ENCODE results near the gene E4F1.

E4F1 gene

DNA sequence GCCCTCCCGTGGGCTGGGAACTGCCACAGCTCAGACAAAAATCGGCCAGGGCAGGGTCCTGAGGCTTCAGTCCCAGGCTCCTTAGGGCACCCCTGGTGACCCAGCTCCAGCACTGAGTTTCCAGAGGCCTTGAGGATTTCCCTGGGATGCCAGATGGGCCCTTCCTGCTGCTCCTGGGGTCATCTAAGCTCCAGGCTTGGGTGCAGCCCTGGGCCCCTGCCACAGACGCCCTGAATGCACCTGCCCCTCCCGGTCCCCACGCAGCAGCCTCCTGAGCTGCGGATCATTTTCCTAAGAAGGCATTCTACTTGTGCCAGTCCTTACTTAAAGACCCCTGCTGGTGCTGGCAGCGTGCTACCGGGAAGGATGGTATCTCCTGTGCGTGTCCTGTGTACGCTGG lies 50.5 kb downstream of the E4F1 start:
- no peak for DNase-seq (ENCODE audit: low read depth in 2 of 2)

DNA sequence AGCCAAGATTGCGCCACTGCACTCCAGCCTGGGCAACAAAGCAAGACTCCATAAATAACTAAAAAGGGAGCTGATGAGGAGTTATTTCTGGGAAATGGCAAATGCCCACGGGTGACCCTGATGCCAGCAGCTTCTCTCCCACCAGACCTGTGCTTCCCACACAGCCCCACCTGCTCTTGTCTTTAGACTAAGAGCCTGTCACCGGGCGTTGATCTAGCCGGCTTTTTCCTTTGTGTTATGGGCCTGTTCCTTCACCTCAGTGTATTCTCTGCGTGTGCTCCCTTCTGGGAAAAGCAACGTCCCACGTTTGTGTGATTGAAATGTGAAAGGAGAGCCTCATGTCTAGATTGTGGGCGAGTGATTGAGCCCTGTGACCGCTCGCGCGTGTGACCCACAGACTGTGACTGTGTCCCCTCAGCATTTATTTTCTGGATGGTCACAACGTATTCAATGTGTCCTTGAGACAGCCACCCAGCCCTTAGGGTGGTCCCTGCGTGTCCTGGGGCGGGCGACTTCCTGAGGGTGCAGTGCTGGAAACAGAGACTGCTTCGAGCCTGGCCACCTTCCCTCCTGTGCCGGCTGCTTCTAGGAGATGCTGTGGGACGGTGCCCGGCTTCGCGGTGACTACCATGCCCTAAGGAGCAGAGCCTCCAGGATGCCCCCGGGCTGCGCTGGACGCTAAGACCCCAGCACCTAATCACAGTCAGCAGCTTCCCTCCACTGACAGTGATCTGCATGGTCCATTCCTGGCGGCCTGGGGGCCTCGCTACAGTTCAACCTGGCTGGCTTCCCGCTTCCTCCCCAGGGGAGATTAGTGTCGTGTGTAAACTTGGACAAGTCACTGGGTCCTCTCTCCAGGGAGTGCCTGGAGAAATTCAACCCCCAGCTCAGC lies 52.3 kb downstream of the E4F1 start:
- no peak for DNase-seq (ENCODE audit: low read depth in 2 of 2)

DNA sequence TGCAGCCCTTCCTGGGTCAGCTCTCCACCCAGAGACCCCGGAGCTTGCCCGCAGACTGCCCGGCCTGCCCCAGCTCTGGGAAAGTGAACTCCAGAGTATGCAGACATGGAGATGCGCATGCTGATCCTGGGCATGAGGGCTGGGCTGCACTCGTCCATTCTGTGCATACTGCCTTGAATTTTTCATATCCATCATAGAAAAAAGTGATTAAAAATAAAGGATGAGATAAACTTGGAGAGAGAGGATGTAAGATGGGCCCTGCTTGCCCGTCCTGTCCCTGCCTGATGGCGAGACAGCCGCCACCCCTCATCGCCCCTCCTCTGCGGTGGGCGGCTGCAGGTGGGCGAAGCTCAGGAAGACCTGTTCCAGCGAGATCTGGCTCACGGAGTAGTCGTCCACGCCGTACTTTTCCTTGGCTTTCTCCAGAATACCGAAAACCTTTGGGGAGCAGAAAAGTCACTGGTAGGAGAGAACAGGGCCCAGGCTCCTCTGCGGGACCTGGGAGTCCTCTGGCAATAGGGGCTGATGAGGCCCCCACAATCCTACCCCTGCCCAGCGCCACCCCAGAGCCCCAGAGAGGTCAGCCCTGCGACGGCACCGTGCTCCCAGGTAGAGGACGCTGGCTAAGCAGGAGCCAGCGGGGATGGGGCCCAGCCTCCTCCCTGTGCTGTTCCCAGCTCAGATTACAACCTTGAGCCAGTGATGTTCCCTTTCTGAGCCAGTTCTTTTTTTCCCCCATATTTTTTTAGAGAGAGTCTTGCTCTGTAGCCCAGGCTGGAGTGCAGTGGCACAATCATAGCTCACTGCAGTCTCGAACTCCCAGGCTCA lies 53.2 kb downstream of the E4F1 start:
- DNase-seq (ENCODE audit: low read depth in 2 of 2), result no peak

DNA sequence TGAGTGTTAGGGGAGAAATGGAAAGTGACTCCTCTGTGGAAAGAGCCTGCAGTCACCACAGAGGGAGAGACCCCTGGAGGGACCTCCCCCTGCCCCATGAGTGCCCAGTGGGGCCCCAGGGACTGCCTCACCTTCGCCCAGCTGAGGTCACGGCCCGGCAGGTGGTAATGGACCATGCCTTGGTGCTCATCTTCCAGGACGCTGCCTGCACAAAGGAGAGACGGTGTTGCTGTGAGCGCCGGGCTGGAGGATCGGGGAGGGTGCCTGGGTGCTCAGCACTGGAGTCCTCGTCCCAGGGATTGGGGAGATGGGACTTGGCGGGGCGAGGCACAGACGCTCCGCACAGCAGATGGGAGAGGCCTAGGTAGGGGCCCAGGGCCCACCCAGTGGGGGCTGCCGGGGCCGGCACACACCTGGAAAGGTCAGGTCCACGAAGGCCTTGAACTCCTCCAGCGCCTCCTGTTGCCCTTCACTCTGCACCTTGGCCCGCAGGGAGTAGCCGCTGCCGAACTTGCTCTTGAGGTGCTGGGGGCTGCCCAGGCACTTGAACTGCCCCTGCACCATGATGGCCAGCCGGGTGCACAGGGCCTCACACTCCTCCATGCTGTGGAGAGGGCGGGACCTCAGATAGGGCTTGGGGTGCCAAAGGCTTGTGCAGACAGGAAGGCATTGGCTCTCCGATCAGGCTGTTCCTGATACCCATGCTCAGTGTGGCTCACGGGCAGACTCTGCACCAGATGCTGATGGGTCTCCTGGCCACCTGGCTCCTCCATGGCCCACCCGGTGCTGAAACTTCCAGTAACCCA lies 54.3 kb downstream of the E4F1 start:
- no peak for DNase-seq (ENCODE audit: low read depth in 2 of 2)

DNA sequence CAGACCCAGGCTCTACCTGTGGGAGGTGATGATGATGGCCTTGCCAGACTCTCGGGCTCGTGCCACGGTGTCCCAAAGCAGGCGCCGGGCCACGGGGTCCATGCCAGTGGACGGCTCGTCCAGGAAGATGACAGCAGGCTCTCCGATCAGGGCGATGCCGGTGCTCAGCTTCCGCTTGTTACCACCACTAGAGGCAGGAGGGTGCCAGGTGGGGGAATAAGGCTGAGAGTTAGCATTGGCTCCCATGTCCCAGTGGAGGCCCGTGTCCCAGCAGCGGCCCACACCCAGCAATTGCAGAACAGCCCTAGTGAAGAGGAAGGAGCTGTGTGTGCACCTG lies 54.8 kb downstream of the E4F1 start:
- no peak for DNase-seq (ENCODE audit: low read depth in 2 of 2)

DNA sequence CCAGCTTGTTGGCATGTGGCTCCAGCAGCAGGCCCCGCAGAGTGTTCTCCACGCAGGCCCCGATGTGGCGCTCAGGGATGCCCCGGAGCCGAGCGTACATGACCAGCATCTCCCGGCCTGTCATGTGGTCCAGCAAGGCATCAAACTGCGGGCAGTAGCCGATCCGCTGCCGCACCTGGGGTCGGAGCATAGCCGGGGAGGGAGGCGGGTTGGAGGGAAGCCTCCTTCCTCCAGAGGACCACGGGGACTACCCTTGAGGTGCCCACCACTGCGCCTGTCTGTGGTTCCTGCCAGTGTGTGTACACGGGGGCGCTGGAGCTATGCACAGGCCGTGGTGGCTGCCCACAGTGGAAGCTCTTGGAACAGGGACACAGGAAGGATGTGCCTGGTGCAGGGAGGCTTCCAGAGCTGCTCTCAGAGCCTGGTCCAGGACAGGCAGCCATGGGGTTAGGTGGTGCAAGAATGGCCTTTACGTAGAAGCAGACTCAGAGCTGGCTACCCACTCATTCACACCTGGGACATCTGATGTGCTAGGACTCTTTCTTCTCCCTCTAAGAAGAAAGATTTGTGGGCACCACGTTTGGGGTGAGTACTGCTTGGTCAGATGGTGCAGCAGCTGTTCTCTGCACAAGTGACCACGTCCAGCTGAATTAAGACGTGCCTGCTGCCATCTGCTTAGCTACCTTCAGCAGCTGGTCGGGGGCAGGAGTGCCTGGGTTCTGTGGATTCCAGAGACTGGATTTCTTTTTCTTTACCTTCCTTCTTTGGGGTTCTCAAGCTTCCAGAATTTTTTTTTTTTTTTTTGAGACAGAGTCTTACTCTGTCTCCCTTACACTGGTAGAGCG lies 55.8 kb downstream of the E4F1 start:
- DNase-seq (ENCODE audit: low read depth in 2 of 2), result no peak

DNA sequence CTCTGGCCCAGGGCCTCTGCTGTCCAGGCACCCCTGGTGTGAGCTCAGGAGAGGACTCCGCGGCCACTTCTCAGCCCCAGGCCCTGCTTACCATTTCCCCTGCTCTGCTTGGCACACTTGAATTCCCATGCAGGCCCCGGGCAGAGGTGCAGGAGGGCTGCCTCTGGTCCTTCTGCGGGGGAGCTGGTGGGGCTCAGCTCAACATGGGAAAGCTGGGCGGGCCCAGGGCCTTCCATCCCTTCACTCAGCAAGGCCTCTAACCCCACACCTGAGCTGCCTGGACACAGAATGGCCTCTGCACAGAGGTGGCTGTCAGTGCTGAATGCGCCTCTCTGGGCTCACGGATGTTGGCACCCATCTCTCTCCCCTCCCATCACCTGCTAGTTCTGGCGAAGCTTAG lies 57.1 kb downstream of the E4F1 start:
- no peak for DNase-seq (ENCODE audit: low read depth in 2 of 2)

DNA sequence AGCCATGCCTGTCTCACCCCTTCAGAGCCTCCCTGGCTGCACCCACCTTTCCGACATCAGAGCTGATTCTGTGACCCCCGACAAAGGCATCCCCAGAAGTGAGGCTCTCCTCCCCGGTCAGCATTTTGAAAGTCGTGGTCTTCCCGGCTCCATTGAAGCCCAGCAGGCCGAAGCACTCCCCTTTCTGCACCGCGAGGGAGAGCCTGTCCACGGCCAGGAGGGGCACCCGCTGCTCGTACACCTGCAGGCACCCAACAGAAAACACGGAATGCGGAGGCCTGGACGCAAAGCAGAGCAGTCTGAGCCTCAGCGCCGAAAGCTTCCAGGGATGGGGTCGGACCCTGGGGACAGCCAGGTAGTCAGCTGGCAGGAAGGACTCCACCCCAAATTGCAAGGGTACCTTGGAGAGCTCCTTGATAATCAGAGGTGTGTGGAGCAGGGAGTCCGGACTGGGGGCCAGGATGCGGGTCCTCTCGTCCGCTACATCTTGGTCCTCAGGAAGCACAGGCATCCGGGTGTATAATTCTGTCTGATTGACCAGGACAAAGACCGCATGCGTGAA lies 57.7 kb downstream of the E4F1 start:
- DNase-seq (ENCODE audit: low read depth in 2 of 2), result no peak

DNA sequence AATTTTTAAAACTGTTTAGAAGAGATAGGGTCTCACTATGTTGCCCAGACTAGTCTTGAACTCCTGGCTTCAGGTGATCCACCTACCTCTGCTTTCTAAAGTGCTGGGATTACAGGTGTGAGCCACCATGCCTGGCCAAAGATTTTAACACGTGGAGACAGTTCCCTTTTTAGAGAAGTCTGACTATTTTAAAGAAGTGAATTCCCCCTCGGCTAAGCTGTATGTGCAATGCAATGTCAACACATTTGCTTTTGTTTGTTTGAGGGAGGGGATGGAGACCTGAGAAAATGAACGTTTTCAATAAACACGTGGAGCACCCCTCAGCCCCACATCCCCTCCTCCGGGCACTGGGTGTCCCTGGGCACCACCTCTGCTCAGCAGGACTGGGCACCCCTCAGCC lies 58.9 kb downstream of the E4F1 start:
- no peak for DNase-seq (ENCODE audit: low read depth in 2 of 2)

DNA sequence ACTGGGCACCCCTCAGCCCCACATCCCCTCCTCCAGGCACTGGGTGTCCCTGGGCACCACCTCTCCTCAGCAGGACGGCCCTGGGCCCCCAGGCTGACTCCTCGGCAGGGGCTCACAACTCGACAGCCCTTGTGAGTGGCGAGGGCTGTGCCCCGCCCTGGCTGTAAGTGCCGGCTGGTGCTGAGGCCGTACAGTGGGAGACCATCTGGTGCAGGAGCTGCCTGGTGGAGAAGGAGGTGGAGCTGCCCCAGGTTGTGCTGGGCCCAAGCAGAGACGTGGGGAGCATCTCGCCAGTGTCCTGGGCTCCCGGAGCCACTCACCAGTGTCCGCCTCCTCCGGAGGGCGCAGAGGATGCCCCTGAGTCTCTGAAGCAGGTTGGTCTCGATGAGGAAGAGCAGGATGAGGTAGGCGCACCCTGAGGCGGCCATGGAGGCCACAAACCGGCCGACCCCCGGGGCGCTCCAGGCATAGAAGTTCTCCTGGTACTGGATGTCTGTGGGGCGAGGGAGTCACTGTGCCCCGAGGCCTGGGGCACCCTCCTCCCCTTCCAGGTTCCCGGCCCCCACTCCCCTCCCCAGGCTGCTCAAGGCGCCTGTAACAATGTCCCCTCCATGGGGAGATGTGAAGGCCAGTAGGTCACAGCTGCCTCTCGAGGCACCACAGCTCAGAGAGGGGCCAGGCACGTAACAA lies 59.6 kb downstream of the E4F1 start:
- no peak for DNase-seq (ENCODE audit: low read depth in 2 of 2)

DNA sequence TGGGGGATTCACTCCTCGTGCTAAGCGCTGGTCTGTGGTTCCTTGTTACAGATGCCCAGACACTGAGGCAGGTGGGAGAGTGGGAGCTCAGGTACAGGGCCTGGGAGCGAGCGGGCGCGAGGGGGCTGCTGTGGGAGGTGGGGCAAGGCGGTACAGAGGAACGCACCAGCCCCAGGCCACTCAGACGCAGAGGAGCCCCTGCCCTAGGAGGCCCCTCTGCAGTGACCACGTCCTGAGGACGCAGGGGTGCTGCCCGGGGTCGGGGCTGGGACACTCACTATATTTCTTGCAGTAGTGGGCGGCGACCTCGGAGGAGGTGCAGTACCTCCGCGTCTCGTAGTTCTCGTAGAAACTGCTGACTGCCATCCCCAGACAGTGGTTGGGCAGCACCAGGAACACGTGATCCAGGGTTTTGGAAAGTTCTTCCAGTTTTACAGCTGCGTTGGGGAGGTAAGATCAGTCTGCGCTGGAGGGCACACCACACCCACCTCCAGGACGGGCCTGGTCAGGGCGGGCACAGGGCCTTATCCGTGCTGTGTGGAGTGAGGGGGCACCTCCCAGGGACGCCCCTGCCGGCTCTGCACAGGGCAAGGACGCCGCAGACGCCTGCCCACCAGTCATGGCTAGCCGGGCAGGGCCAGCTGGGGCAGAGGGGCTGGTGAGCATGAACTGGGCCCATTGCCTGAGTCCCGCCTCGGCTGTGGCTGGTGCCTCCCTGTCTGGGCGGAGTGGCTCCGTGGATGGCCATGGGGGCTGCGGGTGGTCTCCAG lies 60.8 kb downstream of the E4F1 start:
- DNase-seq (ENCODE audit: low read depth in 2 of 2), result no peak

DNA sequence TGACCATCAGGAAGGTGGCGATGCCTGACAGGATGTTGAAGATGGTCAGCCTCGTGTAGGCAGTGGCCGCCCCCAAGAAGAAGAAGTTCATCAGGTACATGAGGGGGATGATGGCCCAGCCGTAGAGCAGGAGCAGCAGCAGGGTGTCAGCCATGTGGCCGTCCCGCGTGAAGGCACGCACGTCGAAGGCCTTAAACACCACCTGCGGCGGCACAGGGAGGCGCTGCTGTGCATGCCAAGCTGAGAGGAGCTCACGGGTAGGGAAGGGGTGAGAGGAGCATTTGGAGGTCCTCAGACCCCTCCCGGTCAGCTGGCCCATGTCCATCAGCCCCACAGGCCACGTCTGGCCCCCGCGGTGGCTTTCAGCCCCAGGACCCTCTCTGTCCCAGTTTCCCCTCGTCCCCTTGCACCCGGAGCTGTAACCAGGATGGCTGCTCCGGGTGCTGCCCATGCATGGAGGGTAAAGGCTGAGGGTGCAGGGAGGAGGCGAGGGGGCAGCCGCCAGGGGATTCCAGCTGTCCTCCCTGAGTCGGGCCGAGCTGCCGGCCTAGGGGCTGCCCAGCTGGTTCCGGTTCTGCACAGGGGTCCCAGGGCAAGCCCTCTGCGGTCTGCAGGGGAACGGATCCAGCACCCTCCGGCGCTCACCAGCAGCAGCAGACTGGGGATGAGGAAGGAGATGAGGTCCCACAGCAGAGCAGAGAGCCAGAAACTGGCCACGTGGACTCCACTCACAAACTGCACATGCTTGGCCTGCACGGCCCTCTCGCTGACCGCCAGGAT lies 61.6 kb downstream of the E4F1 start:
- no peak for DNase-seq (ENCODE audit: low read depth in 2 of 2)

Data from stimulated activated CD8-positive, alpha-beta memory T cell treated with anti-CD3 and anti-CD28 coated beads, Interleukin-15, amount 100 ng/mL, for 48 hours (primary cell).